ENCODE results near the gene ELOVL6.
"Not testable (repeated sequence)": the region's sequence is repeated elsewhere in the genome, so short reads cannot be mapped to it uniquely, and the experiment has no call there.

ELOVL6 gene

DNA sequence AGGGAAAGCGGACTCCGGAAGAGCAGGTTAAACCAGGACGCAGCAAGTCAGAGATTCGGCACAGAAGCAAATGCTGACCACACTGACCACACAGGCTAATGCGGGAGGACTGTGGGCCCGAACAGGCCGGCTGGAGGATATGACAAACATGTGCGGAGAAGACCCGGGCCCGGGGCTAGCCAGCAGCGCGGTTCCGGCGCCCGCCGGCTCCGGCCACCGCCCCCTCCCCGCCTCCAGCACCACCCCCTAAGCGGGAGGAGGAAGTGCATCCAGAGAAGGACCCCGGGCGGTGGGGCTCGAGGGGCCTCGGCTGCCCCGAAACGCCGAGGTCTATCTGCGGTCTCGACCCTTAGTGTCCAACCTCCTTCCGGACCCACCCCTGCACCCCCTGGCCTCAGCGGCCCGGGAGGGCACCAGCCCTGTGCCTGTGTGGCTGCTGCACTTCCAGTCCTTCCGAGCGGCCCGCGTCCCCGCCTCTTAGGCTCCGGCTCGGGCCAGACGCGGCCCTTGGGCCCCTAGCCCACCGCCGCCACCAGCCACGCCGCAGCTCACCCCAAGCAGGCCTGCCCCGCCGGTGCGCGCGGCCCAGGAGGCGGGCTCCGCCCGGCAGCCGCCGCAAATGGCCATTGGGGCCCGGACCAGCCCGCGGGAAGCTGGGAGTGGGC lies 2.1 kb downstream of the ELOVL6 start:
- peak; percentile 84 for DNase-seq

DNA sequence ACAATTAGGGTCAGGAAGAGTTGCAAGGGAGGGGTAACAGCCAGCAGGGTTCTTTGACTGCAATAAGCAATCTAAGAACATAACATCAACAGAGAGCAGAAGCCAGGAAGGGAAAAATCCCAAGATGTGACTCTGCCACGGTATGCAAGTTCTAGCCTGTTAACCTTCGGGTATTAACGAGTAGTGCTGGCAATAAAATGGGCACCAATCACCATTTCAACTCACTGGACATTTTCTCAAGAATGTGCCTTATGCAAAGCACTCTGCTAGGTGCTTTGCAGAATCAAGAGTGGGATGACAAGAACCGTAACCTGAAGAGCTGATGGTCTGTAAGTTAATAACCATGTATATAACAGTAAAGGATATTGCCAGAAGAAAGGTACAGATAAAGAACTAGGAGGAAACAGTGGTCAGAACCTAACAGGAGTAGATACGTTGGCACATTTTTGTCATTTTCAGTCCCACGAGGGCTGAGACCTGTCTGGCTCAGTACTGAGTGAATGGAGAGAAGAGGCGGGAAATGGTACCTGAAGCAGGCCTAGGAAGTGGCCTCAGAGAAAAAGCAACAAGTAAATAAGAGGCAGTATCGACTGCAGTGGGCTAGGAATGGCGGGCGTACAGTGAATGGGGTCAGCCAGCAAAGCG lies 2.7 kb downstream of the ELOVL6 start:
- DNase-seq = no peak

DNA sequence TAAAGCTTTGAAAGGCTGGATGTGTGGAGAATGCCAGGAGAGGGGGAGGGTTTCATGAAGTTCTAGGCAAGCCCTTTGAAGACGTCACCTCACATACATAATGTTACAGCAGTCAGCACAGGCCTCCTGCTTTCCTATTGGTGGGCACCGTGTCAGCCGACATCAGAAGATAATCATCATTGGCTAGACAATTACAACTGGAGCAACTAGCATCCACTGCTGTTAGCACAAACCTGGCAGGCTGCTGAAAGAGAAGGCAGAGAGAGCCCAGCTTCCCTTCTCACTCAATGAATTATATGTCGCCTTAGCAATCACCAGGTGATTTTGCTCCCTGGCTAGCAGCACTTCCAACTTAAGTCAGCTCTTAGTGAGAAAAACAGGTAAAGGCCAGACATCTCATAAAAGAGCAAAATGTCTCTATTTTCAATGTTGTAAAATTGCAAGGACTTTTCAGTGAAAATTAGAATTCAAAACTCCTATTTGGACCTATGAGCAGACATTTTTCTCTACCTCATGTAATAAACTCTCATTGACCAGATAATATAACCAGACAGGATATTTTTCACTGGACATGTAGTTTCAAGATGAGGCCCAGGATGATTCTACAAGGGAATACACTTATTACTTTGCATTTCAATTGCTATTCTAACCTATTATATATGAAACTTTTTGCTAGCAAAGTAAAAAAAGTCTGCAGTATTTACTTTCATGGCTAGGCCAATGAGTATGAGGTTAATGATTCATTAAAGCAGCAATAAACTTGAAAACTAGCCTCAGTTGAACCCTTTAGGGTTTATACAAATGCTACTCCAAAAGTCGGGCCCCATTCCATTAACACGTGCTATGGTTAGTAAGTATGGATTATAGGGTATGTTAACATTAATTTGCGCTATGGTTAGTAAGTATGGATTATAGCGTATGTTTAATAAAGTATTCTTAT lies 4.3 kb downstream of the ELOVL6 start:
- peak; percentile 90 for DNase-seq

DNA sequence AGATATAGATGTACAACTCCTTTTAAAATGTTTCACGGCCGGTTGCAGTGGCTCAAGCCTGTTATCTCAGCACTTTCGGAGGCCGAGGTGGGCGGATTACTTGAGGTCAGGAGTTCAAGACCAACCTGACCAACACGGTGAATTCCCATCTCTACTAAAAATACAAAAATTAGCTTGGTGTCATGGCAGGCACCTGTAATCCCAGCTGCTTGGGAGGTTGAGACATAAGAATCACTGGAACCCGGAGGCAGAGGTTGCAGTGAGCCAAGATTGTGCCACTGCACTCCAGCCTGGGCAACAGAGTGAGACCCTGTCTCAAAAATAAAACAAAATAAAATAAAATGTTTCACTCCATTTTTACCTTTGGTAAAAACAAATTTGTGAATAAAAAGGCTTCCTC lies 5.1 kb downstream of the ELOVL6 start:
- not testable (repeated sequence) for DNase-seq

DNA sequence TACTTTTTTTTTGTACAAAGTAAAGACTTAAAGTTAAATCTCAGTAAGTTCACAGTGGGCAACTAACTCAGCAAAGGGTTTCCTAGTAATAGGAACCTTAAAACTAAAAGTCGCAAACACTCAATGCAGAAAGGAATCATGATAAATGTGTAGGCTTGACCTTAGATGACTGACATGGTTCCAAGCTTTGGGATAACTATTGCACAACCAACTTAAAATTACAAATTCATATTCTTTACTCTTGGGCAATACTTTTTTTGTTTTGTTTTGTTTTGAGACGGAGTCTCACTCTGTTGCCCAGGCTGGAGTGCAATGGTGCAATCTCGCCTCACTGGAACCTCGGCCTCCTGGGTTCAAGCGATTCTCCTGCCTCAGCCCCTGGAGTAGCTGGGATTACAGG lies 8.2 kb downstream of the ELOVL6 start:
- DNase-seq = no peak

DNA sequence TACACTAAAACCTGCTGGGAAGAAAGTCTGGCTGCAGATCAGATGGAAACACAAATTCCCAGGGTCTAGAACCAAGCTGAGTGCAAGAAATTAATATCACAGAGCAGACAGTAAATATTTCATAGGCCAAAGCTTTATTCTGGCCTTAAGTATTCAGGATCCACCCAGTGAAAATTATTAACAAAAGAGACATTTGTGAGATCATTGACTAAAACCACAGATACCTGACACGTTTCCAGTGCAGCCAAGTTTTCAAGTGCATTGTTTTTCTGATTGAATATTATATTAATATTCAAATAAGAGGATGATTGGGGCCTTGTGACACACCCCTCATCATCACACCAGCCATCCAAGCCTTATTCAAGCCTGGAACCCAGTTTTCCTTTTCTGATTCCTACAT lies 10.3 kb downstream of the ELOVL6 start:
- no peak for DNase-seq

DNA sequence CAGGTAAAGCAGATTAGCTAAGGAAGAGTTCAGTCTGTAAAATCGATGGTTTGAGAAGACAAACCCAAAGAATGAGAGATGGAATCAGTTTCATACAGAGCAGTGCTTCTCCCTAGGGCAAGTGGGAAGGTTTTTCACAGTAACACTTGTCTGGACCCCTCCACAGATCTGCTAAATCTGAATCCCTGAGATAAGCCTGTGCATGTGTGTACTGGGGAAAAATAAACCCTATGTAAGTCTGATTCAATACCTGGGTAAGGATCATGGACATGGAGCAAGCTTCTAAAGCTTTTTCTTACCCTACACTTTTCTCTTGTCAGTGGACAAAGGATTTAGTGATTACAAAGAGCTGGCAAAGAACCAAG lies 13.6 kb downstream of the ELOVL6 start:
- no peak for DNase-seq

DNA sequence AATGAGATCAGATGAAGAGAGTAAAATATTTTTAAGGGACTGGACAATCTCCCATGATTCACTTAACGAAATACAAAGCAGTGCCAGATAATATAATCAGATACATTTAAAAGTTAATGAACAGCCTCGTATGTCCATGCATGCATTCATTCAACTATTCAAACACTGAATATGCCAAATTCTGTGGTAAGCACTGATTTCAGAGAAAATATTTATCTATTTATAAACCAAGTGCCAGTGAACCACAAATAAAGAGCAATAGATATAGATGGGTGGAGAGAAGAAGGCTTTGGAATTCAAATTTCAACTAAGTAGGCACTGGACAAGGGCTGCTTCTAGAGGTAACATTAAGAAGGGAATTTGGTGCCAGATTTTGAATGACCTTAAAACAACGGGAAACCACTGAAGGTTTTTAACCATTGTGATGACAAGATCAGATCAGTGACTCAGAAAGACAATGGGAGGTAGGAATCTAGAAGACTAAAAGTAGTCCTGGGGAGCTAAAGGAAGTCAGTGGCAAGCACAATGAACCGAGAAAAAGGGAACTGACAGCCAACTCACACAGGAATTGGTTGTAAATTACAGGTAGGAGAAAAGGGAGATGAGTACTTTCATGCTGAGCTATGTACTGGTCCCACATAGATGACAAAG lies 14.2 kb downstream of the ELOVL6 start:
- no peak for DNase-seq

DNA sequence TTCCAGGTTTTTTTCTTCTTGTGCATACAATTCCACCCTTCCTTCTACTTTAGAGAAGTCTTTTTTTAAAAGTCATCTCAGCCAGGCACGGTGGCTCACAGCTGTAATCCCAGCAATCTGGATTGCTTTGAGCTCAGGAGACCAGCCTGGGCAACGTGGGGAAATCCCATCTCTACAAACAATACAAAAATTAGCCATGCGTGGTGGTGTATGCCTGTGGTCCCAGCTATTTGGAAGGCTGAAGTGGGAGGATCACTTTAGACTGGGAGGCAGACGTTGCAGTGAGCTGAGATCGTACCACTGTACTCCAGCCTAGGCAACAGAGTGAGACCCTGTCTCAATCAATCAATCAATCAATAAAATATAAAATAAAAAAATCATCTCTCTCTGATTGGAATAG lies 14.8 kb downstream of the ELOVL6 start:
- DNase-seq = no peak

DNA sequence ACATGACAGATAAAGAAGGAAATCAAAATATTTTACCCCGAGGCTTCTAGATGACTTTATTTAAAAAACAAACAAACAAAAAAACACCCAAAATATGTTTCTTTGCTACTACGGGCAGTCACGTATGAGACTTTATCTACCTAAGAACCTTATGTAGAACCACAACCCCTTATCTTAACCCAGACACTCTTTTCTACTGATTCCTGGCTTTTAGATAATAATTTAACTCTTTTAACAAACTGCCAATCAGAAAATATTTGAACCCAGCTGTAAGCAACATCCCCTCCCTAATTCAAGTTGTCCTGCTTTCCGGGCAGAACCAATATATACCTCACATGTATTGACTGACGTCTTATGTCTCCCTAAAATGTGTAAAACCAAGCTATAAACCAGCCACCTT lies 15.4 kb downstream of the ELOVL6 start:
- no peak for DNase-seq

DNA sequence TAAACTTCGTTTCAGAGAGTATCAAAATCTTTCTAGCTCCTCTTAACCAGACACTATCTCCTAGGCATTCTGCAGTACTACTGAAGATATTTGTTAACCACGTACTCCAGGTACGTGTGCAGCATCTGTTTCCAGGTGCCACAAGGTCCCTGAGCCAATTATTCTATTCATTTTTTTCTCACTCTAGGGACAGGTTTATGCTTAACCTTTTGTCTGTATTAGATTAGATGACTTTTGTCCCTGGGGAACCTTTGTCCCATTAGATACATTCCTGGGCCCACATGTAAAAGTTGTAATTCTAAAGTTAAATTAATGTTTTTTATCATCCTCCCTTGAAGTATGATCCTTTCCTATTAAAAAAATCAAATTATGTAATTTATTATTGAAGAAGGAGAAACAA lies 16.5 kb downstream of the ELOVL6 start:
- no peak for DNase-seq

DNA sequence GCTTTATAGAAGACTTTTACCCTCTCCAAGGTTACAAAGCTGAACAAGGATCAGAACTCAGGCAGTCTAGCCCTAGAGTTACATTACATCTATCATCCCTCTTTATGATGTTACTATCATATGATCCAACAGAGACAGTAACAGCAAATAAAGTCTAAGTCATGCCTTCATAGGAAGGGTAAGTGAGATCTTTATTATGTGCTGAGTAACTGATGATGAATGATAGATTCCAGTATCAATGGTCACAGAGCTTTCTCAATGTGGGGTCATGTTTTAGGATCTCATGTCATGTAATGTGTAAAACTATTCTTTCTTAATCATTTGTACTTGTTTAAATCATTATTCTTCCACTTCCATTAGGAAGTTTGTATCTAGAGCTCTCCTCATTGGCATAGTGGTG lies 22.8 kb downstream of the ELOVL6 start:
- DNase-seq = no peak

DNA sequence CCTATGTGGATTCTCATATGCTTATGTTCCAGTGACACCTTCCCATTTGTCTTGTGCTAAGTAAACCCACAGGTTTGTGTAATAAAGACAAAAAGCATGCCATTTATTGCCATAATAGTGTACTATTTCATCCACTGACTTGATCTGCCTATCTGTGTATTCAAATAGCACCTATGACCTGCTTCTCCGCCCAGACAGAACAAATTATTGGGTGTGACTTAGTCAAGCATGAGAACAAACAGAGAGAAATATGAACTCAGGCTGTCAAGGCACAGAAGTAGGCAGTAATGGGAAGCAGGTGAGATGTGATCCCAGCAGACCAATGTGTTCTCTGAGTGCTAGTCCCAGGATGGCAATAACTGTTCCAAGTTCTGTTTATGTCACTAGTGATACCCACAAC lies 25.4 kb downstream of the ELOVL6 start:
- DNase-seq = no peak

DNA sequence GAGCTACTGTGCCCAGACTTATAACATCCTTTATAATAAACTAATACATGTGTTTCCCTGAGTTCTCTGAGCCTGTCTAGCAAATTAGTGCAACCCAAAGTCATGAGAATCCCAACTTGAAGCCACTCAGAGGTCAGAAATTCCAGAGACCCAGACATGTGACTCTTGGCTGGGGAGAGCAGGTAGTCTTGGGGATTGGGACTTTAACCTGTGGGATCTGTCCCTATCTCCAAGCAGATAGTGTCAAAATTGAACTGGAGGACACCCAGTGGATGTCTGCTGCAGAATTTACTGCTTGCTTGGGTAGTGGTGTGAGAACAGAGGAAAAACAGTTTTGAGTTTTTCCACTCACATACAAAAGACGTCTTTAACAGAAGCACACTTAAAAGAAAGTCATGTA lies 26.4 kb downstream of the ELOVL6 start:
- DNase-seq = no peak

DNA sequence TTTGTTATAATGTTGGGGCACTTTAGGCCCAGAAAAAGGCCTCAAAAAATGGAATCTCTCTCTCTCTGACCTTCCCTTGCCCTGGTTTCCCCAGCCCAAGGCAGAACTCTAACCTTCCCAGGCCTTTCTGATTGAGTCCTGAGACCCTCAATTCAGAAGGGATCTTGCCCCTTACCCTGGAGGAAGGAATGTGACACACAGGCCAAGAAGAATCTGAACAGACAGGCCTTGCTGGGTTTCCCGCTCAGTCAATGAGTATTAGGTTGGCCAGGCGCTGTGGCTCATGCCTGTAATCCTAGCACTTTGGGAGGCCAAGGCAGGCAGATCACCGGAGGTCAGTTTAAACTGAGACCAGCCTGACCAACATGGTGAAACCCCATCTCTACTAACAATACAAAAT lies 27.6 kb downstream of the ELOVL6 start:
- DNase-seq = no peak

DNA sequence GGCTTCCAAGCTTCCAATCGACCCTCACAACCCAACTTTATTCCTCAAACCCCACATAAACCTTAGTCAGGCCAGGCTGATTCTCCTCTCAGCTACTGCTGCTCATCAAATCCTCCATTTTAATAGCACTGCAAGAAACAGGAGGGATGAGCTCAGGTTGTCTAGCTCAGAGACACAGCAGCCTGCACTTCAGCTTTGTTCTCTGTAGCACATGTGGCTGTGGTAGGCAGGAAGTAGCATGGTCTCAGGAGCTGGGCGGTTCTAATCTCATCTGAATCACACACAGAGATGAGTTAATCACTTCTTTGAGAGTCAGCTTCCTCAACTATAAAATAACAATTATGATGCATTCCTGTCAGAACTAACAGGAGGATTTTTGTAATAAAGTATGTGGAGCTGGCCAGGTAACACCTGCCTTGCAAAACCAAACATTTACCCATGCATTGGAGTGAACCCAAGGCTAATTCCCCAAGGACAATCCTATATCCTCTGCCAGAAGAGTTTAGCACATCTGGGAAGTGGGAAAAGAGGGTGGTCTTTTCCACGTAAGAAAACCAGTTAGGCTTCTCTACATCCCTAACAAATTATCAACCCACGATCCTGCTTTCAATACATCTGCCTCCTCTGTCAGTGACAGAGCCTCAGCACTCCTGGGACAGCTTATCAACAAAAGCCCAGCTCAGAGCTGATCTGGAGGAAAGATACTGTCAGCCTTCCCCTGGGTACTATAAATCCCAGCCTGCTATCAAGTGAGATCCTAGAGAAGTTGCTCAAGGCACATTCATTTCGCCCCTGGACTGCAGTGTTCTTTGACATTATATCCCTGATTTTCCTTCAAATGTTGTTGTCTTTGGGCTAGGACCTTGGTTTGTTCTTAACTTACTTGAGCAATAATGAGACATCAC lies 32.8 kb downstream of the ELOVL6 start:
- DNase-seq = no peak

DNA sequence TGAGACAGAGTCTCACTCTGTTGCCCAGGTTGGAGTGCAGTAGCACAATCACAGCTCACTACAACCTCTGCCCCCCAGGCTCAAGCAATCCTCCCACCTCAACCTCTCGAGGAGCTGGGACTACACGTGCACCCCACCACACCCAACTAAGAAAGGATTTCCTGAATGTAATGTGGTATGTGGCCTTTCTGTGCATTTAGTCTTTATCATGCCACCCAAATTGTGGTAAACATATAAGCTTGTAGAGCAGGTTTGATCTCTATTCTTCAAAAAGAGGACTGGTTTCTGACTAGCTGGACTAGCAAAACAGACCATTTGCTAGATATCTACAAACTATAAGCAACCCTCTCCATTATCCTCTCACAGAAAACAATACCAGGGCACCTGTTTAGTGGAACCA lies 33.6 kb downstream of the ELOVL6 start:
- no peak for DNase-seq

DNA sequence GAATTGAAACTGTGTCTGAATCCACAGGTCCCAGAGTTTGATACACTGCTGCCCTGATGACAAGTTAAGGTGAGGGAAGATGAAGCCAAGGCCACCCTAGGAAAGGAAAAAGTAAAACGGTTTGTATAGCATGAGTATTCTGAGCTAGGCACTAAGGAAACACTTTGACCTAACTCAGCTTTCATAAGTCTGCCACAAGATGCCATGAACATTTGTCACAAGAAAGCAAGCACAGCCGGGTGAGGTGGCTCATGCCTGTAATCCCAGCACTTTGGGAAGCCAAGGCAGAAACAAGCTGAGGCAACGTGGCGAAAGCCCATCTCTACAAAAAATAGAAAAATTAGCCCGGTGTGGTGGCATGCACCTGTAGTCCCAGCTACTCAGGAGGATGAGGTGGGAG lies 34.2 kb downstream of the ELOVL6 start:
- DNase-seq = no peak

DNA sequence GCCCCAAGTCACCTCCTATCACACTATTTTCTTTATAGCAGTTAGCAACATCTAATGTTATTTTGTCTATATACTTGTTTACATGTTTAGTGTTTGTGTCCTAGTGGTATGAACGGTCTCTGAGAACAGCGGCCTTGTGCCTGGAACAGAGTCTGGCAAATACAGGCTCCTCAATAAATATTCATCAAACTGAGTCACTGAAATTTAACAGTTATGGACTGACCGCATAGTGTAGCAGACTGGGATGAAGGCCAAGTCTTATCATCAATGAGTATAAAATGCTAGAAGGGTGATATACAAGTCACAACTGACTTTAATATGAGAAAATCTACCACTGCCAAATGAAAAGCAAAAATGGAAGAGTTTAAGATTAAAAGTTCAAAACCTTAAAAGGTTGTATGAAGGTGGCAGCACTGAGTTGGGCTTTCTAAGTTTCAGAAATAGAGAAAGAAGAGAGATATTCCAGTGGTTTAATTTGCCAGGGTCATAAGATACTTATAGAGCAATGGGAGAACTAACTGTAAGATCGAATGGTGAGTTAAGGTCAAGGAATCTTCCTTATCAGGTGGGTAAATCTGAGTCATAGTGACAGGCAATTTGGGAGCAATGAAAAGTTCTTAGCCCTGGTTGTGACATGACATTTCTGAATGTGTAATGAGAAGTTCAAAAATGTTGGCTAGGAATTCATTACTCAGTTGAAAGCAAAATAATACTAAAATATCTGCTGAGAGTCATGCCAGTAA lies 34.9 kb downstream of the ELOVL6 start:
- no peak for DNase-seq

DNA sequence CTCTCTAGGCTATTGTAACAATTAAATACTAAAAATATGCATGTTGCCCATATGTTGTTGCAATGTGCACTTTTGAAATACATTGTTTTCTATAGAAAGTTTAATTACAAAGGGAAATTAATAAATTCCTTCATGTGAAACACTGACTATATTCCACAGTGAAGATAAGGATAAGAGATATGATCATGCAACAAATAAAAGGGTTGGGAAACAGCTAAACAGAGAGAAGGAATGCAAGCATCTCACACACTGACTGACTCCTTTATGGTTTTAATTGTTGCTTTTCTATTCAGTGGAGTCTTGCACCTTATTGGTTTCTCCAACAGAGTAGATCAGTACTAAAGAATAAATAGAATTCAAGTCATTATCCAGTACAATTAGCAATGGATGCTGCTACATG lies 37.8 kb downstream of the ELOVL6 start:
- DNase-seq = no peak

DNA sequence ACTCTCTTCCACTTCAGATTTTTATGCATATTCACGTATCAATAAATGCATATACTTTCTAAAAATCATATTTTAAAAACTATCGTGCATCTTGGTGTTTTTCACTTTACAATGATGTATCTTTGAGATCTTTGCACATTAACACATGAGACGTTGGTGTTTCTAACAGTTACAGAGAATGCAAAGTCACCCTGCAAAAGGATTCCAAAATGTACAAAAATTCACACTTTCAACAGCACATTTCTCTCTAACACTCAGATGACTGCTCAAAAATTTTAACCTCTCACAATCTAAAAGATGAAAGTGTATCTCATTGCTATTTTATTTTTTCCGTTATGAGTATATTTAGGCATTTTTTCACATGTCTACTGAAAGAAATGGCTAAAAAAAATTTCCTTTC lies 38.9 kb downstream of the ELOVL6 start:
- no peak for DNase-seq

DNA sequence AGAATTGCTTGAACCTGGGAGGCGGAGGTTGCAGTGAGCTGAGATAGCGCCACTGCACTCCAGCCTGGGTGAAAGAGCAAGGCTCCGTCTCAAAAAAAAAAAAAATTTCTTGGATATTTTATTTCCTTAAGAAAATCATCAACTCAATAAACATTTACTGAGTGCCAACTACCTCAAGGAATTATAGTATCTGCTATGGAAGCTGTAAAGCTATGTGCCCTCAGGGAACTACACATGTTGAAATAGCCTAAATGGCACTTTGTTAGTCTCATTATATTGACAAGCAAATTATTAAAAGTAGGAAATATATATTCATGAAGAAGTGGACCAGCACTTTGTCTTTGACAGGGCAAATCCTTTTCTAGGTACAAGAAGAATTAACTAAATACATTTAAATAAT lies 40.8 kb downstream of the ELOVL6 start:
- no peak for DNase-seq

Data from left hindlimb (tissue), 1 donor.